ENCODE data around the gene SH3D19.

SH3D19 gene

DNA sequence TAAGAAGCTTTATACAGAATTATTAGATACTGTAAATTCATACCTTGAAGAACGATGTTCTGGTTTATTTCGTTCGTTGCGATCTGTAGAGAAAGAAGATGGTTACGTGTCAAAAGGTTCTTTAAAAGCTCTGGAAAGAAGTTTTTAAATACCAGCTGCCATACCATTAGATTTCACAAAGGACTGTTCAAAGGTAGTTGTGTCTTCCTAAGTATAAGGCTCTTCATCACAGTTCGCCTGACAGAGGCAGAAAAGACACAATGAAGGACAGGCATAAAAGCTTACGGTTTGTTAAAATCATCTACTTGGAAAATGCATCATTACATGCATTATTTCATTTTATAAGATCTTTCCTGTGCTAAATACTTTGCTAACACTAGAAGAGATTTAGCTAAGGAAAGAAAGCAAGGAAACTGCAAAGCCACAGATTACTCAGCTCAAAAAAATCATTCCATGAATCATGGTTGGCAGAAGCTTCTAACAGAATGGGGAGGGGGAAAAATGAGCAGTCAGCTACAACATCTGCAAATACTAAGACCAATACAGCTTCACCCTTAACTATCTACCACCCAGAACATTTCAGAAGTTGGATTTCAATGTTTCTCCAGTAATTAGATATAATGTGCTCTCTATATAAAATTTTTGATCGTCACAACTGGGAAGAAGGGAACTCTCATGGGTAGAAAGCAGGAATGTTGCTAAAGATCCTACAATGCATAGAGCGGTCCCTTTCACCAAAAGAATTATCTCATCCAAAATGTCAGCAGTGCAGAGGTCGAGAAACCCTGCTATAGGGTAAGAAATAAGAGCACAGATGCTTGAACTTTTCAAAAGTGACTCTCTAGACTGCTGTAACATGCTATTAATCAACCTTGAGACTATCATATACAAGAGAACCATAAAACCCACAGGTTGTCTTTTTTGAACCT, 99.1 kb downstream of the SH3D19 start:
- DNase-seq: no peak

DNA sequence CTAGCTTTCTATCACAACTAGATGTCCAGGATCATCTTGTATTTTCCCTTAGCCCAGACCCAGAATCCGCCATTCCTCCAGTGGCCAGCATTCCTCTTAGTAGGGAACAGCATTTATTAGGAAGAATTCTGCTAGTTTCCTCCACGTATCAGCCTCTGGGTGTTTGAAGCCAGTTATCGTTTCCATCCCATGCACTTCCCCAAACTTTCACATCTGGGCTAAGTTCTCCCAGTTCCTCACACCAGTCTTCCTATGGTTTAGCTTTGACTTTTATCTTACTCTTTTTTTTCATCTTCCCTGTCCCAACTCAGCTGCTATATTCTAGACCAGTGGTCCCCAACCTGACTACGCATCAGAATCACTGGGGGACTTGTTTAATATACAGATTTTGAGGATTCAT, 101.9 kb downstream of the SH3D19 start:
- no peak for DNase-seq

DNA sequence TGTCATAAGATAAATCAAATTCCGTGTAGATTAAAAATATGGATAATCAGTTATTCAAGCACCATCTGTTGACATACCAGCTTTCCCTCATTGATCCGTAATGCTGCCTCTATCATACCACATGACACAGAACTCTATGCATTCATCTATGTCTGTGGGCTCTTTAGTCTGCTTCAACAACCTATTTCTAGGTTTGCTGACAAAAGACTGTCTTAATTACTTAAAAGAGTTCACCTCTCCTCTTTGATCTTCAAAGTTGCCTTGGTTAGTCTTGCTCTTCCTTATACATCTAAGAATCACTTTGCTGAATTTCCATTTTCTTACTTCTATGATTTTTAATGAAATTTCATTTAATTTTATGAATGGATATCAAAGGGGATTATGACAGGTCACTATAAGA, 105.5 kb downstream of the SH3D19 start:
- no peak for DNase-seq

DNA sequence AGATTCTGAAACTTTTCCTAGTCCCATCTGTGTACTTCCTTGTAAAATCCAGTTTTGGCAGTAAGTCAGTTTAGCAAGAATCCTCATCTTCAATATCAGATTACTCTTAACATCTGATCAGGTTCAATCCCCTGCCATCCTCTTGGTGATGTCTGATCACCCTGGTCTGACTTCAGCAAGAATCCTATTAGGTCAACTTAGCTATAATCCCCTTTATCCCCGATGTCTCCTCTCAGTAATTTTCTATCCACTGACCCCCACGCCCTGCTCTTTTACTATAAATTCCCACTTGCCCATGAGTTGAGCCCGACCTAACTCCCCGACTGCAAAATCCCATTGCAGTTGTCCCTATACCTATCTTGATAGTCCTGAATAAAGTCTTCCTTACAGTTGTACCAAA, 106.3 kb downstream of the SH3D19 start:
- DNase-seq: no peak

DNA sequence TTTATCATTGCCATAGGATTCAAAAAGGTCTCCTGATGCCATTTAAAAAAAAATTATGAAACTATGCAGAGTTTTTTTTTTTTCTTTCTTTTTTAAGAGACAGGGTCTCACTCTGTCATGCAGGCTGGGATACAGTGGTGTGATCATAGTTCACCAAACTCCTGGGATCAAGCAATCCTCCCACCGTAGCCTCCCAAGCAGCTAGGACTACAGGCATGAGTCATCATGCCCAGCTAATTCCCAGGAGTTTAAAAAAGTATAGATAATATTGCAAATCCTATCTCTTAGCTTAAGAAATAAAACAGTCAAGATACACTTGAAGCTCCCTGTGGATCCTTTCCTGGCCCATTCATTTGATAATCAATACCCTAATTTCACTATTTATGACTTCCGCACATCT, 107.1 kb downstream of the SH3D19 start:
- DNase-seq: no peak

DNA sequence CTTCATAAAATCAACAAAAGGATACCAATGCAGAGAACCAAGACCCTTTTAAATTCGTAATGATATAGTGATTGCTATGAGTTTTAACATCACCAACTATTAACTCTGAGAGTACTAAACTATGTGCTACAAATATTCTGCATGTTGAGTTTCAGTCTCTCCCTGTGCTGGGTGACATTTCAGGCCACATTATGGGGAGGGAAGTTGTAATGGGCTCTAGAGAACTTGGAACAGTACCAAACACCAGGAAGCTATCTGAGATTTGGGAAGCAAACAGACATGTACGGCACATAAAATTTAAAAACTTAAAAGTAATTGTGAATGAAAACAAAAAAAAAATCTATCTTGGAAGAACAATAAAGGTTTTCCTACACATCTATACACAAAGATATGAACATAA, 108.1 kb downstream of the SH3D19 start:
- DNase-seq: no peak

DNA sequence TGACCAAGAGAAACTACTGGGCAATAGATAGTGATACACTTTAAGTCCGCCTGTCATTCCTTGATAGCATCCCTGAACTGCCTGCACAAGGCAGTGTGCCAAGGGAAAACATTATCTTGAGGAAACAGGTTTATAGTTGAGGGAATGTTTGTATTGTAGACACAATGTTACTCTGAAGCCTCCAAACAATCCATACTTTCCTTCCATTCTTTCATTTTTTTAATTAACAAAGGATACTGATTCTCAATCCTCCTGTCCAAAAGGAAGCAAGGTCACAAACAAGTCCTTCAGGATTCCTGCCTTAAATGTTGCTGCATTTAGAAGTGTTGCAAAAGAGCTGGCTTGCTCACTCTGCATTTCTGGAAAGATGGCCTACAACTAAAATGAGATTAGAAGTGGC, 110.1 kb downstream of the SH3D19 start:
- no peak for DNase-seq

DNA sequence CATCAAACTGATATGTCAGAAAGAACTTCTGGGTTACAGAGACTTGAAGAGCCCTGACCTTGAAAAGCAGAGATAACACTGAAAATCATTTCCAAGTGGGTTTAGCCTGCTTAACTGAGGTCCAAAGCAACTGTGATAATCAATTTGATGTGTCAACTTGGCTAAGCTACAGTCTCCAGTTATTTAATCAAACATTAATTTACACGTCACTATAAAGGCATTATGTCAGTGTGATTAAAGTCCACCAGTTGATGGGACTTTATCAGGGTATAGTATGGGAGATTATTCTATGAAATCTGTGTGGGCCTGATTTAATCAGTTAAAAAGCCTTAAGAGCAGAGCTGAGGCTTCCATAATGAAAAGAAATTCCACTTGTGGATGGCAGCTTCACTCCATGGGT, 117.5 kb downstream of the SH3D19 start:
- DNase-seq: no peak

DNA sequence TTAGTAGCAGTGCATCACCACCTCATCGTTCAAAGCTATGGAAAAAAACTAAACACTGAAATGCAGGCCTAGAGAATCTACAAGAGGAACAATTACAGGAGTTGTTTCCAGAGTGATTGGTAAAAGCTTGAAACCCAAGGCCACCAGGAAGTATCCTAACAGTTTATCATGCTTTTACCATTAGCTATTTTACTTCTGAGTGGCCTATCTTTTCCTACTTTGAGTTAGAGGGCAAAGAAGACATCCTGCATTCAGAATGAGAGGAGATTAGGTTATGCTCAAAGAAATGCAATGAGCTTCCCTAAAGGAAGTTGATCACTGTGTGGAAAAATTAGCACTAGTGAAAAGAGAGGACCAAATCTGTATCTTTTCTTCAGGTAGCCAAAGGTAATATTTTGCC, 118.2 kb downstream of the SH3D19 start:
- DNase-seq: no peak

DNA sequence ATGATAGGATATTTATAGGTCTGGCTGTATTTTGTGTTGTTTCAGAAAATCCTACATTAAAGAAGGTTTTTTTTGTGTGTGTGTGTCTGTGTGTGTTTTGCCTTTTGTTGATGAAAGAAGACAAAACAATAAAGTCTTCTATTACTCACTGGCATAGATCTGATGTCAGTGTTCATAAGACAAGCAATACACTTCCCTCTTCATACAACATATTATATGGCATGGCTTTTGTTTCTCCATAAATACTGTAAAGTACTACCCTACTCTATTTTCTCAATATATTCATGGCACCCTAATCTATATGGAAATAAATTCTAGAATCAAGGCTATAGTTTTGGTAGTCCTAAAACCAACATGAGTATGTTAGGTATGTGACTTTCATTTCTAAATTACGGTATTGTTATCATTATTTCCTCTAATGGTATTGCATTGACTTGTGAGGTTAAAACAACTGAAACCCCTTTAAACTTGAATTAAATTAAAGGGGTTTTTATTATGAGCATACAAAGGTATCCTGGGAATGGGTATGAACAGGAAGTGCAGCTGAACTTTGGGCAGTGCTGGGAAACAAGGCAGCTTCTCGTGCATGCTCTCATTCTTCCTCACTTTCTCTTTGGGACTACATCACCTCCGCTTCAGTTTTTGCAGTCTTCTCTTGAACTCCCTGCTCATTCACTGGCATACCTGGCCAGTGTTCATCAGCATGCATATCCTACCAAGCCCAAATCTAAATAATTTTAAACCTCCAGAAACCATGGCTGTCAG, 119.0 kb downstream of the SH3D19 start:
- no peak for DNase-seq

DNA sequence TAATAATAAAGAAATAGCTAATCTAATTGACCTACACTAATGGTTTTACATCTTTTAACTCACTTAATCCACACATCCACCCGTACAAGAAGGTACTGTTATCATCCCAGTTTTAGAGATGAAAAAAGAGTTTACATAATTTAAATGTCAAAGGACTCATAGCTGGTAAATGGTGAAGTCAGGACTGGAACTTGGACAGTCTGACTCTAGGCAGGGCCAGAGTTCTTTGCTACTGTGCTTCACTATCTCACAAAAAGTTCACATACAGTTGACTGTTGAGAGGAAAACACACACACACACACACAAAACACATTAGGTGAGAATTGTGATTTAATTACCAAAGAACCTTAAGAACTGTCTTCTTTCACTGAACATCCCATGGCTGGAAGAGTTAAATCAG, 119.7 kb downstream of the SH3D19 start:
- no peak for DNase-seq

DNA sequence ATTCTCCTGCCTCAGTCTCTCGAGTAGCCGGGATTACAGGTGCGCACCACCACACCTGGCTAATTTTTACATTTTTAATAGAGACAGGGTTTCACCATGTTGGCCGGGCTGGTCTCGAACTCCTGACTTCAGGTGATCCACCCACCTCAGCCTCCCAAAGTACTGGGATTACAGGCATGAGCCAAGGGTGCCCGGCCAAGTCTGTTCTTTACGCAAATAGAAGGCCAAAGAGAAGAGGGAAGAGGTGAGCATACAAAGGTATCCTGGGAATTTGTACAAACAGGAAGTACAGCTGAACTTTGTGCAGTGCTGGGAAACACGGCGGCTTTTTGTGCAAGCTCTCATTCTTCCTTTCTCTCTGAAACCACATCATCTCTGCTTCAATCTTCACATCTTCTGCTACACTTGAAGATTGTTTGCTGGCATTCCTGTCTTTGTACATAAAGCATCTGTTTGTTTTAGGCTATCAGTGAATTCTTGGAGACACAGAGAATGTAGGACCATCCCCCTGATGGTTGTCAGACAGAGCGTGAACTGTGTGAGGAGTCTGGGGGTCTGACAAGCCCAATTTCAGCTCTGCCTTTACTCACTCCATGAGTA, 120.4 kb downstream of the SH3D19 start:
- no peak for DNase-seq

DNA sequence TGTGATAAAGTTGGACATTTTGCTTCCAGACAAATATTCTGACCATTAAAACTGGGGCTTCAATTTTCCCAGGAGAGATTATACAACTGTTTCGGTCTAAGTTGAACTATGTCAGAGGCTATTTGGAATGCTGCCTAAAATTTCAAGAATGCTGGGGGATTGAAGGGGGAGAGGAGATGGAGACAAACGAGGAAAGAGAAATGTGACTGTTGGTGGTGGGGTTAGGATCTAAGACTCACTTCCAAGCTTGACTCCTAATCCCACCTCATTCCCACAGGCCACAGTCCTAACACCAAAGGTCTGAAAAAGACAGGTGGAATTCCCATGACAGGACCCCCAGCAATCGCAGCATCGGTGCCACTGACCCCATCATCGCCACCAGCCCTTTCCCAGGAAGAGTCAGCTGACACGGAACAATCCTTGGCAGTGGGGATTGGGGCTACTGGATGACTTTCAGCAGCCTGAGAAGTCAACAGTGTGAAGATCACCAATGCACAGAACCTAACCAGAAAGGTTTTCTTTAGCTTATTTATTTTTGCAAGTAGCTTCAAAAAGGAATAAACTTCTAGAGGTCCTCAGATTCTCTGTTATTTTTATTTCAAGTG, 122.5 kb downstream of the SH3D19 start:
- DNase-seq: no peak

DNA sequence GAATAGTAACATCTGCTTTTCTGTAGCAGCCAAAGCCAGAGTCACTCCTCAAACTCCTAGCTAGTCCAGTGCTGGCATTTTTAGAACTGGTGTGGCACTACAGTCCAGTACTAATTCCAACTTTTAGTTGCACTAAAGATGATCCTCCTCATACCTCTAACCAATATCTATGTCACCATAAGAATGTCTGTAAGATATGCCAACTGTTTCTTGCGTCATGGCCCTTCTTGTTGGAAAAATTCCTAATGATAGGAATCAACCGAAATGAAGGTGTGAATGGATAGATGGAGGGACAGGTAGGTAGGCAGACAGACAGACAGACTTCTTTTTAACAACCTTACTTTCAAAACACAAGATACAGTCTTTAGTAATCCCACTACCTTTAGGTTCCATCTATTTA, 123.0 kb downstream of the SH3D19 start:
- no peak for DNase-seq

DNA sequence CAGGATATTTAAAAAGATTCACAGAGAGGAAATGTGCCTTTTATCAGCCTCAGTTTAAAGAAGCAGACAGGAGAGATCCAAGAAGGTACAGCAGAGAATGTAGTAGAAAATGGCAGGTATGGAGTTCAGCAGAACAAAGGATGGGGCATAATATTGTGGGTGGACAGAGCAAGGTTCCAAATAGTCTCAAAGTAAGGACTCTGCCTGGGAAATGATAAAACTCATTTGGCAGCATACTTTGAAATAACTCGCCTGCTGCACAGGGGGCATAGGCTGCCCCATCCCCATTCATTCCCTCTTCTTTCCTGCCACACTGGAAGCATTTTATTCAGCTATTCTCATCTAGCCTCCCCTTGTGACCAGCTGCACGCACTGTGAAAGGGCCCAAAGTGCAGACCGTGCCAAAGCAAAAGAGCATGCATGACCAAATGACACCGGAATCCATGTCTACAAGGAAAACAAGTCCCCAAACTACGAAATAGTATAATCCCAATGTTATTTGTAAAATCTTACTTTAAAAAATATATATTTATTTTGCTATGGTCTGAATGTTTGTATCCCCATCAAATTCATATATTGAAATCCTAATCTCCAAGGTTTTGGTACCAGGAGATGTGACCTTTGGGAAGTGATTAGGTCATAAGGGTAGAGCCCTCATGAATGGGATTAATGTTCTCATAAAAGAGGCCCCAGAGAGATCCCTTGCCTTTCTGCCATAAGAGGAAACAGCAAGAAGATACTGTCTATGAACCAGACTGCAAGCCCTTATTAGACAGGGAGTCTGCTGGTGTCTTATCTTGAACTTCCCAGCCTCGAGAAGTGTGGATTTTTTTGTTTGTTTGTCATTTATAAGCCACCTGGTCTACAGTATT, 125.8 kb downstream of the SH3D19 start:
- DNase-seq: no peak

DNA sequence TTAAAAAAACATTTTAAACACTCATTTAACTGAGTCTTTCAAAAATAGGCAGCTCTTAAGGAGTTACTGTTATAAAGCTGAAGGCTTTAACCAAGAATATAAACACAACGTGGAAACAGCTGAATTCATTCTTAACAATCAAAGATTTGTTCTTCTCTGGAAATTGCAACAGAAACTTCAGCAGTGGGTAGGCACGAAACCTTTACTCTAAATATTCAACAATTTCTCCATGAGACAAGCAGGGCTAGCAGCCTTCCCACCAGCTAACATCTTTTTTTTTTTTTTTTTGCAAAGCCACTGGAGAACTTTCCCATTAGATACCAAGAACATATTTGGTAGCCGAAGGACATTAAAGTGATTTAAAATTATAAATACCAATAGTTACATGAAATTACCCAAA, 126.7 kb downstream of the SH3D19 start:
- DNase-seq: no peak

DNA sequence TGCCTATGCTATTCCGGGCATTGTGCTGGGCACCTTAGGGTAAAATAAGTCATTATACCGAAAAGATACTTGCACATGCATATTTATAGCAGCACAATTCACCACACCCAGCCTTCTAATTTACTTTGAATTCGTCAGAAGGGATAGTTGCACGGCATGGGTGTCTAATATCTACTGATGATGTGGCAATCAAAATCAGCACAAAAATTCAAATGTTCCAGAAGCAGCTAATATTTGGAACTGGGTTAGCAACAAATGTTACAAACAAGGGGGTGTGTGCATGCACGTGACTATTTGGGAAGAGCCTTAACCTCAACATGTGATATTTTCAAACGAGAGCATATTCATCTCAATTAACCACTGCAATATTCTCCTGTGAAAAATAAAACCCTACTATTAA, 128.2 kb downstream of the SH3D19 start:
- no peak for DNase-seq

DNA sequence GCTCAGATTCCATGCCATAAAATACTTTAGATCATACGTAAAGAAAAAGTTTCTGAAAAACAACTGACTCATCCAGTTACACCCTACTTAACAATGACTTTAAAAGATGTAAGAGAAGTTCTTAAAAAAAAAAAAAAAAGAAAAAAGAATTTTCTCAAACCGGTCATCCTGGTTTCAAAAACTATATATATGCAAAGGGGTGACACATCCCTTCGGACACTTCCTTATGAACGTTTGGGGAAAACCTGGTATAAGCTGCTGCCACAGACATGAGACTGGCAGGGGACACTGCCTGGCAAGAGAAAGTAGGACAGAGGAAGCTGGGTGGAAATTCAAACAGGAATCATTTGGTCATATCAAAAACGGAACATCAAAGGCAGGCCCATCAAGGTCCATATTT, 129.6 kb downstream of the SH3D19 start:
- DNase-seq: no peak

DNA sequence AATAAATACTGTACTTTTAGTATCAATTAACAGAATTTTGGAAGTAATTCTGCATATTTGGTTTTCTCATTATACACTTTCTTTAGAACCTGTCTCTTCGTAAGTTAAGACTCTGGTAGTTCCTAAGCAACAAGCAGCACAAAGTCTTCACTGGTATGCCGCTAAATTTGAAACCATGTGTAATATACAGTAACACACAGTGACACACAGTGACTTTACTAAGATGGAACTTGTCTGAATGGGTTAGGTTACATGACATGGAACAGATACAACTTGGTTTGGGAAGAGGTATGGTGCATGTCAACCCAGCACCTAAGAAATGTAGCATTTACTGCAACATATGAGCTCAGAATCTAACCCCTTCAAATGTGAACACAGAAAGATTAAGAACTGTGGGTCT, 132.0 kb downstream of the SH3D19 start:
- DNase-seq: no peak

DNA sequence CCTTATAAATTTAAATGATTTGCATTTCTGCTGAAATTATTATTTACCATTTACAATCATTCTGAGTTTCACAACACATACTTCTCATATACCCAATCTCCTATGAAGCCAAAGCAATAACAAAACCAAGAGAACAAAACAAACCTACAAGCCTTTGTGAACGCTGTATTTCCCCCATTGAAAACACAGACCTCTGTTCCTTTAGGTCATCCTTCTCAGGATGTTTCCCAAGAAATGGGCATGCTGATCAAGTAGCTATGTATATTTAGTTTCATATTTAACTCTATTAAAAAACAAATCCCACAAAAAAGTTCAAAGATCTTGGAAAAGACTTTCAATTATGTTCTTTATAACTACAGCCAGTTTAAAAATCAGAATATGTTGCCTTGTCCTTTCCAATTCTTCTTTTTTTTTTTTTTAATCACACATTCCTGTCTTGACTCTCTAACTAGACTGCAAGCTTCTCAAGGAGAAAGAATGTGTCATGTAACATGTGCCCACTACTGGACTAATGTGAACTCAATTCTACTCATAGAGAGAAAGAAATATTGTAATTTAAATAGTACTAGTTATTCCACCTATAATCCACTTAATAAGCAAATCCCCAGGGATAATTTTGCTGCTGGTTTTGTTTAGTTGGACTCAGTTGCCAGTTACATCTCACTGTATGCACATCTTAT, 132.7 kb downstream of the SH3D19 start:
- DNase-seq: no peak

DNA sequence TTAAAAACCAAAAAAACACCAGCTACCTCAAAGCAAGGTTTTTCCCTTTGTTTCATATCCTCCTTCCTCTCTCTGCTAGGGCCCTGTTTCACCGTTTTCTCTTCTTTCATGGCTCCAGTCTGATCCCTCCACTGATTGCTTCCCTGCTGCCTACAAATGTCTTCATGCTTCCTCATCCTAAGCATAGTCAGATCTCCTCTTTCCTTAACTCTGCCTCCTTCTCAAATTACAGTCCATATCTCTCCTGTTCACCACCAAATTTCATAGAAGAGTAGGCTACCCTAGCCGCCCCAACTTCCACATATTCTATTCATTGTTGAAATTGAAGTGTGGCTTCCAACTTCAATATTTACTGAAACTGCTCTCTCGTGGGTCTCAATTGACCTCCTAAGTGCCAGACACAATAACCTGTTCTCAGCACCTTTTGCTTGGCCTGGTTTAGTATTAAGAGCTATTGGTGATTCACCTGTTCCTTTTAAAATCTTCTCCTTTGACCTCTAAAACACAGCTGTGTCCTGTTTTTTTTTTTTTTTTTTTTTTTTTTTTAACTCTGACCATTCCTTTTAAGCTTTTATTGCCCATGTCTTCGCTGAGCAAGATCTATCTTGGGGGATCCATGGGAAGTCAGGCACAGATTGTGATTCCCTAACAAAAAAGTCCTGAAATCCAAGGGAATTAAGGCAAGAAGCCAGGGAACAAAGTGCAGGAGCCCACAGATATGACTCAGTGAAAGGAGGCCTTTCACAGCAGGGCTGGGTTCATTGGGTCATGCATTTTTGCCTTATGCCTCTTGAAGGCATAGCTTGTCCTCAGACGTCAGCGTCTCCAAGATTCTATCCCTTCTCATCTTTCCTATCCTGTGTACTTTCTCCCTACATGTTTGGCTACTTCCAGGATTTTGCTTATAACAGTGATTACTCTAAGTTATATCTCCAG, 140.6 kb downstream of the SH3D19 start:
- DNase-seq: no peak
